Gastrocnemius medialis (tissue), 4 donors: ENCODE measurements around the gene NRCAM.

Experiments used
- POLR2A ChIP-seq, 2 donors: fragments of 450-650 bp; IDR thresholded peaks; one replicate each; pipeline ENCODE4 v1.6.1; 2017; ENCODE audit warnings: antibody characterized with exemption in 2 of 2, mild to moderate bottlenecking in 2 of 2, moderate library complexity in 2 of 2
- TF ChIP-seq, protein P1 (sequence below), 5 experiments: fragments of 450-650 bp in 3 of 5; fragments of 200-600 bp in 2 of 5; sonication (generic) in 2 of 5; IDR thresholded peaks in 4 of 5; conservative IDR thresholded peaks in 1 of 5; 1 replicate in 4 of 5; 2 replicates in 1 of 5; pipeline ENCODE4 v1.5.1; 2016 to 2019; ENCODE audit warnings: antibody characterized with exemption in 5 of 5, mild to moderate bottlenecking in 3 of 5, moderate library complexity in 3 of 5

DNA sequence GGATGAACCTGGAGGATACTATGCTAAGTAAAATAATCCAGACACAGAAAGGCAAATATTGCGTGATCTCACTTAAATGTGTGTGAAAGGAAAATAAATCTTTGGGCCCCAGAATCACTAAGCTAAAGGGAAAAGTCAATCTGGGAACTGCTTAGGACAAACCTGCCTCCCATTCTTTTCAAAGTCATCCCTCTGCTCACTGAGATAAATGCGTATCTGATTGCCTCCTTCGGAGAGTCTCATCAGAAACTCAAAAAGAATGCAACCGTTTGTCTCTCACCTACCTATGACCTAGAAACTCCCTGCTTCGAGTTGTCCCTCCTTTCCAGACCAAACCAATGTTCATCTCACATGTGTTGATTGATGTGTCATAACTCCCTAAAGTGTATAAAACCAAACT lies 286.0 kb downstream of the NRCAM start:
- TF ChIP-seq, protein P1, sequence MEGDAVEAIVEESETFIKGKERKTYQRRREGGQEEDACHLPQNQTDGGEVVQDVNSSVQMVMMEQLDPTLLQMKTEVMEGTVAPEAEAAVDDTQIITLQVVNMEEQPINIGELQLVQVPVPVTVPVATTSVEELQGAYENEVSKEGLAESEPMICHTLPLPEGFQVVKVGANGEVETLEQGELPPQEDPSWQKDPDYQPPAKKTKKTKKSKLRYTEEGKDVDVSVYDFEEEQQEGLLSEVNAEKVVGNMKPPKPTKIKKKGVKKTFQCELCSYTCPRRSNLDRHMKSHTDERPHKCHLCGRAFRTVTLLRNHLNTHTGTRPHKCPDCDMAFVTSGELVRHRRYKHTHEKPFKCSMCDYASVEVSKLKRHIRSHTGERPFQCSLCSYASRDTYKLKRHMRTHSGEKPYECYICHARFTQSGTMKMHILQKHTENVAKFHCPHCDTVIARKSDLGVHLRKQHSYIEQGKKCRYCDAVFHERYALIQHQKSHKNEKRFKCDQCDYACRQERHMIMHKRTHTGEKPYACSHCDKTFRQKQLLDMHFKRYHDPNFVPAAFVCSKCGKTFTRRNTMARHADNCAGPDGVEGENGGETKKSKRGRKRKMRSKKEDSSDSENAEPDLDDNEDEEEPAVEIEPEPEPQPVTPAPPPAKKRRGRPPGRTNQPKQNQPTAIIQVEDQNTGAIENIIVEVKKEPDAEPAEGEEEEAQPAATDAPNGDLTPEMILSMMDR (IDR thresholded peaks at IDR 0.05 in 4 of 5, conservative IDR thresholded peaks at IDR 0.05 in 1 of 5) = no peak
- no peak for TF ChIP-seq POLR2A (IDR thresholded peaks at IDR 0.05)
